Stimulated activated CD8-positive, alpha-beta memory T cell treated with anti-CD3 and anti-CD28 coated beads, Interleukin-7, amount 100 ng/mL, for 24 hours (primary cell): Measurements from ENCODE around the gene PDXP.

Experiments used
- DNase-seq: peaks from one replicate; pipeline ENCODE4 v3.0.0-alpha.2; 2020; ENCODE audit warnings: low read depth

PDXP gene

DNA sequence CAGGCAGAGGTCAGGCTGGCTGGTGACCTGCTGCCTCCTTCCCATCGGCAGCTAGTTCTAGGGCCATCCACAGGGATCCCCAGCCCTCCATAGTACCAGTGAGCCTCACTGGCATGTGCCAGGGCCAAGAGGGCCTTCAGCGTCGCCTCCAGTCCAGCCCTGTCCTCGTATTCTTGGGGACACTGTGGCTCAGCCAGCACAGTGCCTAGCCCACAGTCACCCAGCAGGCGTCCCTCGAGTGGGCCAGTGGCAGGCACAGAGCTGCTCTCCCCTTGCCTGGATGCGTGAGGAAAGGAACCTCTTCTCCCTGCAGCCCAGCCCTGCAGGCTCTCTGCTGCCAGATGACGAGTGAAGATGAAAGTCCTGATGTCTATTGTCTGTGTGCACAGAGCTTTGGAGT lies 29.7 kb upstream of the PDXP start:
- no peak for DNase-seq

DNA sequence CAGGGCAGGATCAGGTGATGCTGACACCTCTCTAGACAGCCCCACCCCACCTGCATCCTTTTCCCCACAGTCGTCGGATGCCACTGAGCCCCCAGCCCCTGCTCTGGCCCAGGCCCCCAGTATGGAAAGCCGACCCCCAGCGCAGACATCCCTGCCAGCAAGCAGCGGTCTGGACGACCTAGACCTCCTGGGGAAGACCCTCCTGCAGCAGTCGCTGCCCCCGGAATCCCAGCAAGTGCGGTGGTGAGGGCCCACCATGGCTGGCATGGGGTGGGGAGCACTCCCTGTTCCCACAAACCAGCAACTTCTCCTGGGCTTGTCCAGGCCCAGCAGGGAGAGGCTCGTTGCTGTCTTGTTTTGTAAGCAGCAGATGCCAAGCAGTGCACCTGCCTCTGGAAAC lies 28.6 kb upstream of the PDXP start:
- no peak for DNase-seq

GRCh38 chr22:37630839-37631435 lies 27.6 kb upstream of the PDXP start:
- no peak for DNase-seq

GRCh38 chr22:37631448-37632173 lies 26.9 kb upstream of the PDXP start:
- DNase-seq, result no peak

DNA sequence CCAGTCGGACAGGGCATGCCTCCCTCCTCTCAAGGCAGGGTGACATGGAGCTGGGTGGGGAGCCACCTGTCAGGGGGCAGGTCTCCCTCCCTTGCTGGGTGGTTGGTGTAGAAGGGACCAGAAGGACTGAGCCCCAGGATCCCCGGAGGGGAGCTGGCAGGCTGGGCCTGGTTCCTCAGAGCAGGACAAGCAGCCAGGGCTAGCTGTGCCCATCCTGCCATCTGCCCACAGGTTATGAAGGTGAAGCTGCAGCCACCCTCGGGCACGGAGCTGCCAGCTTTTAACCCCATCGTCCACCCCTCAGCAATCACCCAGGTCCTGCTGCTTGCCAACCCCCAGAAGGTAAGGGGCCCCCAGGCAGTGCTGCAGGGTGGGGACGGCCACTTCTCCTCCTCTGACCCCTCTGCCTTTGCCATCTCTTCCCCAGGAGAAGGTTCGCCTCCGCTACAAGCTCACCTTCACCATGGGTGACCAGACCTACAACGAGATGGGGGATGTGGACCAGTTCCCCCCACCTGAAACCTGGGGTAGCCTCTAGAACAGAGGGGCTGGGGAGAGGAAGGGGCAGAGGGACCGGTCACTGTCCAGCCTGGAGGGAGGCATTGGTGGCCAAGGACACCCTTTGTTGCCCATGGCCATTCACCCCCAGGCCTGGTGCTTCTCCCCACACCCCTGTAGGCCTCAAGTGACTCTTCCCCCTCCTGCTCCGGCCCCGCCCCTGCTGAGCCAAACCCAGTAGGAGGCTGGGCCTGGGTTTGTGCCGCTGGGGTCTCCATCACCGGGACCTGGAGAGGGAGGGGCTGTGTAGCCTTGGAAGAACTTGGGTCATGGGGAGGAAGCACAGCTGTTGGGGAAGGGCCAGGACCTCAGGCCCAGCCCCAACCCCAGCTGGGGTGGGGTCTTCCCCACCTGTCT lies 26.1 kb upstream of the PDXP start:
- no peak for DNase-seq

DNA sequence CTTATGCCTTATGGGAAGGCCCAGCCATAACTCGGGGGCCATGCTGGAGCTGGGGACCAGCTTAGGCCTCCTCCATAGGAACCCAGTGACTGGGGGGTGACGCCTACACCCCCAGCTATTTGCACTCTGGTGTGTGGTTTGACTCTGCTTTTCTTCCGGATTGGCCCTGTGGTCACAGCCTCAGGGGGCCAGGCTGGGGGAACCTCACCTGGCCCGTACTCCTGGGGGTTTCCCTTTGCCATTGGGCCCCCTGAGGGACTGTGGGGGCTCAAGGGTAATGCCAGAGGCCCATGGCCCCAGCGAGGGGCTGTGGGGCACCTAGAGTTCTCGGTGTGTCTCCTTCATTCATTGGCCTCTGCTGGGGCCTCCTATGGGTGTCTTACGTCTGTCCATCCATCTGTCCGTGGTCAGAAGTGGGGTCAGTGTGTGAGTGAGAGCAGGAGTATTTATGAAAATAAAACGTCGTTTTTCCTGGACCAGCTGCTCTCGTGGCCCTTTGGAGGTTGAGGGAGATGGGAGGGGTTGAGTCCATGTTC lies 25.4 kb upstream of the PDXP start:
- no peak for DNase-seq

DNA sequence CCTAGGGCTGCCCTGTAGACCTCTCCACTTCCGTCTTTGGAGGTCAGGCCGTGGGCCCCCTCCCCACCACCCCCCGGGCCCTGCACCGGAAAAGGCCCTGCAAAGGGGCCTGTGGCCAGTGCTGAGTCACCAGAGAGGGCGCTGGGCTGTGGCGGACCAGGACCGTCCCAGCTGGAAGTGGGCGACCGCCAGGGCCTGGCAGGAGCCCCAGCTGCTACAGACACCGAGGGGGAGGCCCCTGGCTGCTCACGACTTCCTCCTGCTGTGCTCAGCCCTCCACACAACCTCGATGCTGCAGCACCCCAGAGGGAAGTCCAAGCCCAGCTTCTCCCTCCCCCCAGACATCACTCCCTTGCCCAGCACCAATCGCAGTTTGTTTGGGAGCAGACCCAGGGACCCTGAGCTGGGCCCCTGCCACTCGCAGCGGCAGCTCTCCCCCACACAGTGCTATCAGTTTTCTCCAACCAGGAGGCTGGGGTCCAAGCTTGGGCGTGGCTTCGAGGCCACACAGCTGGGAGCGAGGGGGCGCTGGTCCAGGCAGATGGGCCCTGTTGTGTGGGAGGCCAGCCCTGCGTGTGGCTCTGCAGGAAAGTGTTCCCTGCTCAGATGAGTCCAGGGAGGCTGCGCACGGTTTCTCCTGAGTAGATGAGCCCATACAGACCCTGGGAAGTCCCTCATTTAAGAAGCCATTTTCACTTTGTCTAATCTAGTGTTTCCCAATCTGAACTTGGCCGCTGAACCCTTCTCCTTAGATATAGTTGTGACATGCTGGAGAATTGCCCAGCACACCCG lies 24.7 kb upstream of the PDXP start:
- no peak for DNase-seq

DNA sequence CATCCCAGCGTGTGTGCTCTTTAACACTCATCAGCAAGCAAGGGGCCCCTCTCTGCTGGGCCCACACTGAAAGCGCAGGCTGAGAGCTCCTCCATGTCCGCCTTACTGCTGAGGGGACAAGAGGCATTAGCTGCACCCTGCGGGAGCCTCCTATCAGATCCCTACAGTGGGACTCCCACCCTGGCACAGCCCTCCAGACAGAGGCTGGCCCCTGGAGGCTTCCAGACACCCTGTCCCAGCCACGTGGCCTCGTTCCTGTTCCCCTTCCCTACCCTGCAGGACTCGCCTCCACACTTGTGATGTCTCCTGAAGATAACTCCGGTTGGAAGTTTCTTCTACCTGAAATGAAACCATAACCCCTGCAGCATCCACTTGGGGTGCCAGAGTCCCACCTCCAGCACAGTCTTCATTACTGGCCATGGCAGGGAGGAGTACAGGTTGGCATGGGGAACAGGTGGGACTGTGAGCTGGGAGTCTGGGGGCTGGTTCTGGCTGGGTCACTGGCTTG lies 24.1 kb upstream of the PDXP start:
- no peak for DNase-seq

GRCh38 chr22:37635157-37635556 lies 23.4 kb upstream of the PDXP start:
- DNase-seq, result no peak

- no peak for DNase-seq
These were observed 22.2 kb upstream of the PDXP start for GRCh38 chr22:37636186-37636948.

DNA sequence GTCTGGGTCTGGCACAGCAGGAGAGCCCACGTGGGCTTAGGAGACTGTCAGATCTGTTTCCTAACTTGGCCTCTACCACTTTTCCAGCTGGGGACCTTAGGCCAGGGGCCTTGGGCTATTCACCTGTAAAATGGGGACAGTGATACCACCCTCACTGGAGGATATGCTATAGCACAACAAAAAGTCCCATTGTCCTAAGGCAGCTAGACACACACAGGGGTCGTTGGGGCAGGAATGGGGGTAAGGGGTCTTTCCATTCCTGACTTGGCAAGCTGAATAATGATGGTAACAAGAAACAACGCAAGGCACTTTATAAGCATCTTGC lies 21.6 kb upstream of the PDXP start:
- no peak for DNase-seq

GRCh38 chr22:37638391-37639069 lies 20.0 kb upstream of the PDXP start:
- no peak for DNase-seq

DNA sequence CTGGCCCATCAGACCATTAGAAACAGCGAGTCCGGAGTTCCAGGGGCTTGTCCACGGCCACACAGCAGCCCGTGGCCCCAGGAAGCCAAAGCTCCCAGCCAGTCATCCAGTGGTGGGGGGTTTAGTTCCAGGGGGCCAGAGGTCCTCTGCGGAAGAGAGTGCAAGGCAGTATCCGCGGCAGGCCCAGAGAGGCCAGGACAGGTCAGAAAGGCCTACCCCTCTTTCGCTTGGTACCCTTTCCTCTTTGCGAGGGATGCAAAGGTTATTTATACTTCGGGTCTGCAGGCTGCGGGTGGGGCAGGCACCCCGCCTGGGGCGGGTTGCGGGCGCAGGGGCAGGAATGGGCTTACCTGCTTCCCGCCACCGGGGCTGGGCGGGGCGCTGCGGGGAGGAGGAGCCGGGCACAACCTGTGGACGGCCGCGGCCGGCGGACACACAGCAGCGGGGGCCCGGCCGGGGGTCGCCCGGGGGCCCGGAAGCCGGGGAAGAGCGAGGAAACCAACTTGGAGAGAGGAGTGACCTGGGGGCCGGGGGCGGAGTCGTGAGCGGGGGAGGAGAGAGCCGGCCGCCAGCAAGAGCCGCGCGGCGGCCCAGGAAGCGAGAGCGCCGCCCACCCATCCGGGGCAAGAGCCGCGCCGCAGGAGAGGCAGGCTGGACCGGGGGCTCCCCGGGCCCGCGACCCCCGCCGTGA lies 19.3 kb upstream of the PDXP start, which contains the start of gene SH3BP1:
TSS of gene SH3BP1 (plus strand) at position 600 of the 691 bp plus-strand sequence. CDS start 119 bp downstream, outside the sequence.
- DNase-seq, result no peak

DNA sequence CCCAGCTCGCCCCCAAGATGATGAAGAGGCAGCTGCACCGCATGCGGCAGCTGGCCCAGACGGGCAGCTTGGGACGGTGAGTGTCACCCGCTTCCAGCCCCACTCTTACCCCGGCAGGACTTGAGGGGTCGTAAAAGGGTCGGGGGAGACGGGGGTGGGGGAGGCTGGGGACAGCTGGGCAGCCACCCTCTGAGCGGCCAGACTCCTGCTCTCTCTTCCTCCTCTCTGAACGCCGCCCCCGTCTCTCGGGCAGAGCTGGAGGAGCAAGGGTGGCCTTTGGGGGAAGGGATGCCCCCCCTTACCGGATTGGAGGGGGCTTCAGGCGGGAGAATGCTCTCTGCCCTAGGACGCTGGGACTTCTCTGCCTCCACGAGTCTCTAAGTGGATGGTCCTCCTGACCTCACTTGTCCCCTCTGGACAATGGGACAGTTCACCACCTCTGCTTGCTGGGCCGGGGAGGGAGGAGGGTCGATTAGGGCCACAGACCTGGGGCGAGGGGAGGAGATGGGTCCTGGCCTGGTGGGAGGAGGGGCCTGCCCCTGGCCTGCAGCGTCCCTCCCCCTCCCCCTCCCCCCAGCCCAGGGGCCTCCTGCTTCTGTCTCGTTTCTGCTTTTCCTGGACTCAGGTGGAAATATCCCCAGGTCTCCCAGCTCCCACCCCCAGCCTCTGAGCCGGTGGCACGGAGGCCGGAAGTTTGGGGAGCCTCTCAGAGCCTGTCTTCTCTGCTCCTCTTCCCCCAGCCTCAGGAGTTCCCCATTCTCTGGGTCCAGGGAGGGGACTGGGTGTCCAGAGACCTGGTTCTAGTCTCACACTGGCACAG lies 18.5 kb upstream of the PDXP start:
- DNase-seq, result no peak

DNA sequence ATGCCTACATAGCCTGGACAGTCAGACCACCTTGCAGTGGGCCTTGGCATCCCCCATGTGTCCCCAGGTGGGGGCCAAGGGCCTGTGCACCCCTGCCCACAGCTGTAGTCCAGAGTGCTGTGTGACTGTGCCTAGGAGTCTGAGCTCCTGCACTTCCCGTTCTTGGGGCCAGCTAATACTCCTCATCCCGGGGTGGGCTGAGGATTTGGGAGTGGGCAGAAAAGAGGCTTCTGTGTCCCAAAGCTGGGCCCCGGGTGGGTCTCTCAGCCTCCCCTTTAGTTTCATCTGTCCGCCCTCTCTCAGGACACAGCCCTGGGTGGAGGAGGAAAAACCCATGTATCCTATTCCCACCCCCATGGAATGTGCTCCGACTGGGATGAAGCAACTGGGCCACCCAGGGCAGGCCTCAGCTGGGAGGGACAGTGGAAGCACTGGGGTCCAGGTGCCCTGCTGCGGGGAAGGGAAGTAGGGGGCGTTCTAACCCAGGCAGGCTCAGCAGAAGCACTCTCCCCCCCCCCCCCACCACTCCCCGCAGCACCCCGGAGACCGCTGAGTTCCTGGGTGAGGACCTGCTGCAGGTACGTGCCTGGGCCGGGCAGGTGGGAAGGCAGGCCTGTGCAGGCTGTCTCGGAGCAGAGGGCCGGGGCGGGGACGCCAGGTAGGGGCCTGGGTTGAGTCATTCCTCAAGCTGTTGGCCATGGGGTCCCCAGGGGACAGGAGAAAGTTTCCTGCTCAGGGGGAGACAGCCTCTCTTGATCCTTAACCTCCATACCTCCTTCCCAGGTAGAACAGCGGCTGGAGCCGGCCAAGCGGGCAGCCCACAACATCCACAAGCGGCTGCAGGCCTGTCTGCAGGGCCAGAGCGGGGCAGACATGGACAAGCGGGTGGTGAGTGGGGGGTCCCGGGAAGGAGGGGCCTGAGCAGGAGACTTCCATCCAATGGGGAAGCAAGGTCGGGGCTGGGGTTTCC lies 17.6 kb upstream of the PDXP start:
- DNase-seq, result no peak

GRCh38 chr22:37641561-37641949 lies 17.0 kb upstream of the PDXP start:
- no peak for DNase-seq

GRCh38 chr22:37643225-37643847 lies 15.2 kb upstream of the PDXP start:
- DNase-seq, result peak; percentile 88
